ENCODE results near the gene CYTH1.

- TF ChIP-seq CTCF (IDR thresholded peaks at IDR 0.05) = no peak
- TF ChIP-seq POLR2A (IDR thresholded peaks at IDR 0.05) = no peak
These were observed 42.6 kb downstream of the CYTH1 start for GRCh38 chr17:78739331-78739931.

Data from adrenal gland (tissue), 5 donors.